Liver (tissue), 9 donors: ENCODE results near the gene MRPL27. TPM values are rescaled to one million over a fixed set of nuclear protein-coding genes. Genes with fewer than 3 reads are reported as not detected.

Source experiments
- DNase-seq: peaks from one replicate; pipeline ENCODE4 v3.0.0-alpha.2; 2017; ENCODE audit warnings: low spot score
- H3K27ac ChIP-seq, 2 donors: one replicate each; pipeline ENCODE4 v1.7.0; 2013; ENCODE audit warnings: inconsistent platforms in 2 of 2, low read length in 2 of 2, control low read depth in 1 of 2, low read depth in 1 of 2, mild to moderate bottlenecking in 1 of 2
- H3K27me3 ChIP-seq, 4 donors: one replicate each; pipeline versions ENCODE4 v1.6.1 to v1.7.0; 2013; ENCODE audit warnings: low read length in 3 of 4, inconsistent platforms in 1 of 4, mild to moderate bottlenecking in 1 of 4, moderate library complexity in 1 of 4; ENCODE audit not compliant: control insufficient read depth in 4 of 4, insufficient read depth in 4 of 4
- H3K36me3 ChIP-seq, 4 donors: one replicate each; pipeline versions ENCODE4 v1.6.1 to v1.7.0; 2013; ENCODE audit warnings: low read length in 3 of 4, mild to moderate bottlenecking in 3 of 4, low read depth in 1 of 4, moderate library complexity in 1 of 4; ENCODE audit not compliant: control insufficient read depth in 4 of 4, insufficient read depth in 3 of 4
- H3K4me1 ChIP-seq, 4 donors: one replicate each; pipeline versions ENCODE4 v1.6.1 to v1.7.0; 2013; ENCODE audit warnings: low read length in 3 of 4, mild to moderate bottlenecking in 3 of 4, moderate library complexity in 1 of 4; ENCODE audit not compliant: control insufficient read depth in 4 of 4, insufficient read depth in 4 of 4
- H3K4me3 ChIP-seq, 3 donors: one replicate each; pipeline versions ENCODE4 v1.6.1 to v1.7.0; 2013; ENCODE audit warnings: low read length in 3 of 3, control low read depth in 1 of 3, low read depth in 1 of 3, mild to moderate bottlenecking in 1 of 3
- H3K9ac ChIP-seq, 2 donors: one replicate each; pipeline ENCODE4 v1.7.0; 2013; ENCODE audit warnings: low read length in 2 of 2, mild to moderate bottlenecking in 2 of 2, moderate library complexity in 2 of 2, control low read depth in 1 of 2, low read depth in 1 of 2
- H3K9me3 ChIP-seq, 4 donors: one replicate each; pipeline versions ENCODE4 v1.6.1 to v1.7.0; 2013; ENCODE audit warnings: low read length in 3 of 4; ENCODE audit not compliant: control insufficient read depth in 4 of 4
- ATF3 ChIP-seq: IDR thresholded peaks from 2 replicates; pipeline ENCODE4 v1.6.1; 2016; ENCODE audit warnings: antibody characterized with exemption
- CTCF ChIP-seq: fragments of 150-350 bp; IDR thresholded peaks from 2 replicates; pipeline ENCODE4 v1.5.1; 2017; ENCODE audit warnings: improper control_type of control experiment, low read depth, low read length; ENCODE audit not compliant: missing input control
- EGR1 ChIP-seq, 2 donors: IDR thresholded peaks; 2 replicates each; pipeline ENCODE4 v1.6.1; 2016 to 2018; ENCODE audit warnings: antibody characterized with exemption in 2 of 2, low read depth in 2 of 2
- FOXA1 ChIP-seq: IDR thresholded peaks from 2 replicates; pipeline ENCODE4 v1.6.1; 2016; ENCODE audit warnings: antibody characterized with exemption
- HNF4A ChIP-seq, 2 donors: conservative IDR thresholded peaks; 2 replicates each; pipeline ENCODE4 v1.6.1; 2016; ENCODE audit warnings: antibody characterized with exemption in 2 of 2, mild to moderate bottlenecking in 2 of 2
- HNF4G ChIP-seq: IDR thresholded peaks from 2 replicates; pipeline ENCODE4 v1.6.1; 2016; ENCODE audit warnings: antibody characterized with exemption
- MAX ChIP-seq: IDR thresholded peaks from 2 replicates; pipeline ENCODE4 v1.6.1; 2016; ENCODE audit warnings: antibody characterized with exemption
- NR2F2 ChIP-seq: IDR thresholded peaks from 2 replicates; pipeline ENCODE4 v1.6.1; 2016; ENCODE audit warnings: antibody characterized with exemption
- RAD21 ChIP-seq, 2 donors: IDR thresholded peaks; 2 replicates each; pipeline ENCODE4 v1.6.1; 2016; ENCODE audit warnings: antibody characterized with exemption in 2 of 2, mild to moderate bottlenecking in 2 of 2
- RXRA ChIP-seq, 2 donors: IDR thresholded peaks; 2 replicates each; pipeline ENCODE4 v1.6.1; 2017 to 2018; ENCODE audit warnings: antibody characterized with exemption in 2 of 2, mild to moderate bottlenecking in 1 of 2
- SP1 ChIP-seq: IDR thresholded peaks from 2 replicates; pipeline ENCODE4 v1.6.1; 2018; ENCODE audit warnings: antibody characterized with exemption, mild to moderate bottlenecking
- TAF1 ChIP-seq: conservative IDR thresholded peaks from 2 replicates; pipeline ENCODE4 v1.6.1; 2016; ENCODE audit warnings: antibody characterized with exemption, mild to moderate bottlenecking
- YY1 ChIP-seq: IDR thresholded peaks from 2 replicates; pipeline ENCODE4 v1.6.1; 2016; ENCODE audit warnings: antibody characterized with exemption, mild to moderate bottlenecking
- ZBTB33 ChIP-seq: IDR thresholded peaks from 2 replicates; pipeline ENCODE4 v1.6.1; 2016; ENCODE audit warnings: antibody characterized with exemption
- WGBS: extraction: QIAGEN DNeasy Blood & Tissue Kit; methylation state at CpG from one replicate; pipeline ENCODE4 v1.1.7; 2013; 5-methylcytosine and 5-hydroxymethylcytosine counted together
- polyA plus RNA-seq, 2 donors: library from polyadenylated mRNA; stranded (reverse) in 1 of 2; unstranded in 1 of 2; fragments of 200-250 nt in 1 of 2; fragments of >200 nt in 1 of 2; fragmentation: Nextera tagmentation in 1 of 2; extraction: Ambion mirVana in 1 of 2; gene quantifications; one replicate each; pipeline versions ENCODE4 v1.2.1 to v1.2.3, GENCODE V29; 2013 to 2015
- total RNA-seq, 2 donors: library from RNA; depleted of rRNA; stranded (reverse); fragments of >200 nt; gene quantifications; one replicate each; pipeline ENCODE4 v1.2.3, GENCODE V29; 2014
- donor health status: healthy.
- donor health status: healthy.
- donor health status: healthy.
- donor health status: healthy.
- donor health status: healthy.

The MRPL27 gene
- total and polyA plus RNA-seq, 4 donors, result 25.9 to 87.1 (median 53.5) TPM

- WGBS, result 76% methylated on average over 9 of the region's 9 CpGs
- TF ChIP-seq ATF3 (no peak), EGR1 (IDR thresholded peaks at IDR 0.05; ENCODE audit: low read depth in 2 of 2) (no peak), TAF1 (no peak), CTCF (no peak), HNF4A (conservative IDR thresholded peaks at IDR 0.05) (no peak), RAD21 (IDR thresholded peaks at IDR 0.05) (no peak), SP1 (no peak), FOXA1 (no peak), ZBTB33 (no peak)
- H3K9me3 ChIP-seq, result no peaks in the 10 kb centered on the region
- no peak overlapping the region for H3K9ac ChIP-seq
- H3K27me3 ChIP-seq, result no peaks in the 10 kb centered on the region
- H3K4me3 ChIP-seq, result no peak overlapping the region
- no peaks in the 10 kb centered on the region for H3K4me1 ChIP-seq
- H3K36me3 ChIP-seq, result no peaks in the 10 kb centered on the region
- no peak for DNase-seq
- H3K27ac ChIP-seq, result no peak overlapping the region
Observed at GRCh38 chr17:50326831-50327364, 46.1 kb downstream of the MRPL27 start.

- H3K27me3 ChIP-seq, result no peaks in the 10 kb centered on the region
Observed at GRCh38 chr17:50325906-50326305, 47.1 kb downstream of the MRPL27 start.

More at GRCh38 chr17:50325906-50326305, 47.1 kb downstream of the MRPL27 start:
- no peak overlapping the region for H3K9ac ChIP-seq
- no peaks in the 10 kb centered on the region for H3K4me1 ChIP-seq
- DNase-seq, result no peak
- H3K9me3 ChIP-seq, result no peaks in the 10 kb centered on the region
- TF ChIP-seq HNF4A (conservative IDR thresholded peaks at IDR 0.05), result no peak
- TF ChIP-seq YY1, result no peak
- no peak for TF ChIP-seq NR2F2
- TF ChIP-seq MAX, result no peak
- TF ChIP-seq FOXA1, result no peak
- TF ChIP-seq HNF4G, result no peak
- no peak for TF ChIP-seq CTCF
- TF ChIP-seq ZBTB33, result no peak
- no peak for TF ChIP-seq RXRA (IDR thresholded peaks at IDR 0.05)
- TF ChIP-seq EGR1 (IDR thresholded peaks at IDR 0.05; ENCODE audit: low read depth in 2 of 2), result no peak
- 55% methylated on average over 4 of the region's 4 CpGs for WGBS
- H3K4me3 ChIP-seq, result no peak overlapping the region
- H3K27ac ChIP-seq, result no peak overlapping the region
- H3K36me3 ChIP-seq, result no peaks in the 10 kb centered on the region
